CD4-positive, alpha-beta T cell treated with Interleukin-15 for 1 hour (primary cell): ENCODE measurements around the gene QSOX1.
A peak's percentile ranks its signal among the peaks of the same experiment; 100 is the strongest.
"Not testable (repeated sequence)": the region's sequence is repeated elsewhere in the genome, so short reads cannot be mapped to it uniquely, and the experiment has no call there.

Experiments used
- DNase-seq: peaks from one replicate; pipeline ENCODE4 v3.0.0-alpha.2; 2020

The QSOX1 gene, protein sequence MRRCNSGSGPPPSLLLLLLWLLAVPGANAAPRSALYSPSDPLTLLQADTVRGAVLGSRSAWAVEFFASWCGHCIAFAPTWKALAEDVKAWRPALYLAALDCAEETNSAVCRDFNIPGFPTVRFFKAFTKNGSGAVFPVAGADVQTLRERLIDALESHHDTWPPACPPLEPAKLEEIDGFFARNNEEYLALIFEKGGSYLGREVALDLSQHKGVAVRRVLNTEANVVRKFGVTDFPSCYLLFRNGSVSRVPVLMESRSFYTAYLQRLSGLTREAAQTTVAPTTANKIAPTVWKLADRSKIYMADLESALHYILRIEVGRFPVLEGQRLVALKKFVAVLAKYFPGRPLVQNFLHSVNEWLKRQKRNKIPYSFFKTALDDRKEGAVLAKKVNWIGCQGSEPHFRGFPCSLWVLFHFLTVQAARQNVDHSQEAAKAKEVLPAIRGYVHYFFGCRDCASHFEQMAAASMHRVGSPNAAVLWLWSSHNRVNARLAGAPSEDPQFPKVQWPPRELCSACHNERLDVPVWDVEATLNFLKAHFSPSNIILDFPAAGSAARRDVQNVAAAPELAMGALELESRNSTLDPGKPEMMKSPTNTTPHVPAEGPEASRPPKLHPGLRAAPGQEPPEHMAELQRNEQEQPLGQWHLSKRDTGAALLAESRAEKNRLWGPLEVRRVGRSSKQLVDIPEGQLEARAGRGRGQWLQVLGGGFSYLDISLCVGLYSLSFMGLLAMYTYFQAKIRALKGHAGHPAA

DNA sequence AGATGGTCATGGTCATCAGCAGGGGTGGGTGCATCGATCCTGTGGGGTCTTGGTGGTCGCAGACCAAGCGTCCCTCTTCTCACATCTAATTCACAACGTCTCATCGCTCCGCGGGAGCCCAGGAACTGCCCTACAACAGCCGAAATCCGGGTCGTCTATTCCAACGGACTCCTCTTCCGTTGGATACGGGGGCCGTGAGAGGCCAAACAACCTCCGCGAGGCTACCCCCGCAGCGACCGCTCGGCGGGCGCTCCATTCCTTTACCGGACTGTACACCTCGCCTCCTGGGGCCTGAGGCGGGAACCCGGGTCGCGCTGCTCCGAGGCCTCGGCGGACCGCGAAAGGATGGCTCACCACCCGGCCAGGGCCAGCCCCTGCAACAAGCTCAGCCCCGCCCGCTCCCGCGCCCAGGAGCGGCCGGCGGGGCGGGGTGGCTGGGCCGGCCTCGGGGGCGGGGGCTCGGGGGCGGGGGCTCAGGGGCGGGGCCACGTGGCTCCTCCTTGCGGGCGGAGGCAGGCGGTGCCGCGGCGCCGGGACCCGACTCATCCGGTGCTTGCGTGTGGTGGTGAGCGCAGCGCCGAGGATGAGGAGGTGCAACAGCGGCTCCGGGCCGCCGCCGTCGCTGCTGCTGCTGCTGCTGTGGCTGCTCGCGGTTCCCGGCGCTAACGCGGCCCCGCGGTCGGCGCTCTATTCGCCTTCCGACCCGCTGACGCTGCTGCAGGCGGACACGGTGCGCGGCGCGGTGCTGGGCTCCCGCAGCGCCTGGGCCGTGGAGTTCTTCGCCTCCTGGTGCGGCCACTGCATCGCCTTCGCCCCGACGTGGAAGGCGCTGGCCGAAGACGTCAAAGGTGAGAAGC lies at the start of gene QSOX1:
QSOX1 (plus strand) TSS at position 545 of the 857 bp plus-strand sequence; CDS start at position 584, 39 bp downstream.
- peak; percentile 91 for DNase-seq

DNA sequence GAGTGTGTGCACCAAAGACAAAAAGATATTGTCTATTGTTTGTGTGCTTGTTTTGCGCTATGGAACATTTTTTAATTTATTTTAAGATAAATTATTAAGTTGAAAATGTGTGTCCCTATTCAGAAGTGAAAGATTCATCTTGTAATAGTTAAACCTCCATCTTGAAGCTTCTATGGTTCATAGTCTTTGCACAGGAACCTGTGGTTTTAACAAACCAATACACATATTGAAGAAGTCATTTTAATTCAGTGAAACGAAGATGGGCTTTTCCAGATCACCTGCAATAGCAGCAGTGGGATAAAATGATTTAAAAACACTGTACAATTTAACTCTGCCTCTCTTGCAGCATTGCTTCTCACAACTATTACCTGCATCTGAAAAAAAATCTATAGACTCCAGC lies 42.6 kb upstream of the QSOX1 start:
- no peak for DNase-seq

DNA sequence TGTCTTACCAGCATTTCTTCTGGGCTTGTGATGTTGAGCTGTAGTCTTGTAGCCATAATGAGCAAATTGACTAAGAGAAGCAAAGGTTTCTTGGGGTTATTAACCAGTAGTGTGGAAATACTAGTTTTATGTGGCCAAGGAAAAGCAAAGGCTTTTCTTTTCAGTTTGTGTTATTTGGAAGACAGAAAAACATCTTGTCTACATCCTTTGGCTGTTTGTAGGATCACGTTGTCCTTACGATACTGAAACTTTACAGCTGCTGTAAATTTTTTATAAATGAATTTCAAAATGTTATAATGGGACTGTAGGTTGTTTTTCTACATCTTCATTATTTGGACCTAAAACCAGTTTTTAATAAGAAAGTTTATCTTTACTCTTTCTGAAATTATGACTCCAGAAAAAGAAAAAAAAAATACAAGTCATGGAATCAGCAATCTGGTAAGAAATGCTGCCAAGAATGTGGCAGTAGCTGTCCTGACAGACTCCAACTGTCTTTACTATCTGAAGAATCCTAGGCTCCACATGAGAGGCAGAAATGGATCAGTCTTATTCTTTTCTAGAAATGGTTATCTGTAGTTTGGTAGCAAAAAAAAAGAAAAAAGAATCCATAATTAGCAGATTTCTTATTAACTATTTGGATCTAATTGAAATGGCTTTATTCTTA lies 41.6 kb upstream of the QSOX1 start:
- no peak for DNase-seq

DNA sequence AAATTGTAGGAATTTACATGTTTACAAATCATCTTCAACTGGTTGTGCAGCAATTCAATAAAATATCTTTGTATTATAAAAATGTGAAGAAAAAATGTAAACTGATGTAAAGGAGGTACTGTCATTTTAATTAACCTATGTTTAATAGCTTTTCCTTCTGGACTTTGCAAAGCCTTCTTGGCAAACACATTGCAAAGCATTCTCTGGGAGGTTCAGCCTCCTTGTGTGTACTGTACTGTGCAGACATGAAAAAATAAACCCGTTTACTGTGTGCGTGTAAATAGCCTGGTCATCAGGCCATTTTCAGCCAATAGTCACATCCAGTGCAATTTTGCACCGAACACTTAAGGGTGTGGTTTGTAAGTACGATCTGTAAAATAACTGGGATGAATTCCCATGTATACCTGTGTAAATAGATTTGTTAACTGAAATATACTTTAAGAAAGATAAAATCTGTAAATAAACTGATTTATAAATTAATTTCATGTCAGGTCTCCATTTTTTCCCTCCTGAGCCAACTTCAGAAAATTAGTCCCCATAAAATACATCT lies 40.2 kb upstream of the QSOX1 start:
- DNase-seq, result no peak

DNA sequence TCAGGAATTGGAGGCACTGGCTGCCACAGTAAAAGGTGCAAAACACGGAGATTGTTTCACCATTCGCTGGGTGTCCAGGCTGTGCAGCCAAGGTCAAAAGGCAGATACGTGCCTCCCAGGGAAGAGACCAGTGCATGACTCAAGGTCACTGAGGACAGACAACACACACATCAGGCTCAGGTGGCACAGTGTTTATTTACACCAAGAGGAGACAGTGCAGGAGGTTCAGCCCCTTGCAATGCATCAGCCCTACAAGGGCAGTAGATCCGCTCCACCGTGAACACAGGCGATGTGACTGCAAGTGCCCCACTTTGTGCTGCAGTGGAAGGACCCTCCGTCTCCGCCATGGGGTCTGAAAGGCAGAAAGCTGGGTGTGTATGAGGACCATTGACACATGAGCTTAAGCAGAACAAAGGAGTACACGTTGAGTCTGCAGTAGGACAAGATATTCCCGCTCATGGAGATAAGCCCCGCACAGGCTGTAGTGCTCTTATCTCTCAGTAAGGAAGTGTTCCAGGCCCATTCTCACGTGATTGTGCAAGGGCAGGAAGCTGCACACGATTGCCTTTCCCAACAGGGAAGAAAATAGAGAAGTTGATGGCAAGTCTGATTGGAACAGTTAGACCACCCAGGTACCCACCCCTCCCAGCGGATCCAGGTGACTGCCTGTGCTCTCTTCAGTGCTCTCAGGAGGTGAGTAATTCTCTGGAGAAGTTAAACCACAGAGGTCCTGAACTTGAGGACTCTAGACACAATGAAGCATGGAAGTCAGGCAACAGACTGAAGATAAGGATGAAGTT lies 37.5 kb upstream of the QSOX1 start:
- no peak for DNase-seq

DNA sequence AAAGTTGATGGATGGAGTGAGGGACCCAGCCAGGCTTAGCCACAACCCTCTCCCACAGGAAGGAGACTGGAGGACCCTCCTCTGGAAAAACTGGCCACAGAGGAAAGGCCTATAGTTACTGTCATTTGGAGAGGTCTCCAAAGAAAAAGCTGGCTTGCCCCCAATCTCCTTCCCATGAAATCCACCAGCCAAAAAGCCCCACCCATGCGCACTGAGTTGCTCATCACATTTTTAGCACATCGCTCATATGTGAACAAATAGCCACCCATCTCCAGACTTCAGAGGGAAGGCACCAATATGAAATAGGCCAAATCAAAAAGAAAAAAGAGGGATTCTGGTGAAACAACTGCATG lies 36.9 kb upstream of the QSOX1 start:
- DNase-seq, result no peak

DNA sequence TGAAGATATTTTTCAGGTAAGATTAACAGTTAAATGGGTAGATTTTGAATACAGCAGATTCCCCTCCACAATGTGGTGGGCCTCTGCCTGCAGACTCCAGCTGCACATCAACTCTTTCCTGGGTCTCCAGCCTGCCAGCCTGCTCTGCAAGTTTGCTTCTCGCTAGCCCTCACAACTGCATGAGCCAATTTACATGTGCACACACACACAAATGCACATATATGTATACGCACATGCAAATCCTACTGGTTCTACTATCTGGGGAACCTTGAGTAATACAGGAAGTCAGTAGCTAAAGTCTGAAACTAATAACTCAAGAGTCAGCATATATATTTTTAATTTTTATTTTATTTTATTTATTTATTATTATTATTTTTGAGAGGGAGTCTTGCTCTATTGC lies 34.8 kb upstream of the QSOX1 start:
- DNase-seq, result no peak

DNA sequence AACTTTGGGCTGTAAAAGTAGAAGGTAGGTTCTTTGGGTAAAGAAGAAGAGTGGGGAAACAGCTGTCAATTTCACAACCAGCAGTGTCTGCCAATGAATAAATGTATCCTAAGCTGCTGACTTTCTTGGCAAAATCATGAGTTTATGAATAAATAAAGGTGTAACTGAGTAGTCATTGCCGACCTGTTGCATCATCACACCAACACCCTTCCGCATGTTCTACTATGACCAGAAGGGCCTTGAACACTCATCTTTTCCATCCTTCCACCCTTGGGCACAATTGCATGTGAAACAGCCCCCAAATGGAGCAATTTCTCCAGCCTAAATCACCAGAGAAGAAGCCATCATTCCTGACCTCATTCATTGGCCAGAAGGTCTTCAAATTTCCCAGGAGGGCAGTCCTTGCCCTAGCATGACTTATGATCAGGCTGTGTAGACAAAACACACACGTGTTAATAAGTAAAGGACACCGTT lies 31.2 kb upstream of the QSOX1 start:
- no peak for DNase-seq

DNA sequence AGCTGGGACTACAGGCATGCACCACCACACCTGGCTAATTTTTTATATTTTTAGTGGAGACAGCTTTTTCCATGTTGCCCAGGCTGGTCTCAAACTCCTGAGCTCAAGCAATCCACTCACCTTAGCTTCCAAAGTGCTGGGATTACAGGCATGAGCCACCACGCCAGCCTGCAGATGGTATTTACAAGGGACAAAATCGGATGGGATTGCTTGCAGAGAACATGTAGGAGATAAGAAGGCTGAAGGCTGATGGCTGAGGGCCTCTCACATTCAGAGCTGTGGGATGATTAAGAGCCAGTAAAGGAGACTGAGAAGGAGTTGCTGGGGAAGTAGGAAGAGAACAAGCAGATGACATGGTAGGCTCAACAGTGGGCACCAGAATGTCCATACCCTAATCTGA lies 24.0 kb upstream of the QSOX1 start:
- no peak for DNase-seq

DNA sequence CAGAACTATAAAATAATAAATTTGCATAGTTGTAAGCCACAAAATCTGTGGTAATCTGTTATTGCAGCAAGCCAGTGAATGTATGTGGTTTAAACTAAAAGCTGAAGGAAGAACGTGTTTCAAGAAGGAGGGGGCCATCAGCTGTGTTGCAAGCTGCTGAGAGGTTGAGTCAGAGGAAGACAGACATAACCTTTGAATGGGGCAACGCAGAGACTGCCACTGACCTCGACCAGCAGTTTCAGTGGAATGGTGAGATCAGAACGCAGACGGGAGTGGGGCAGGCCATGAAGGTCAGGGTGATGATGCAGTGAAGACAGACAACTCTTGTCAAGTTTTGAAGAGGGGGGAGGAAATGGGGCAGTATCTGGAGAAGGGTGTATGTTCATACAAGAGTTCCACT lies 23.2 kb upstream of the QSOX1 start:
- peak; percentile 81 for DNase-seq

DNA sequence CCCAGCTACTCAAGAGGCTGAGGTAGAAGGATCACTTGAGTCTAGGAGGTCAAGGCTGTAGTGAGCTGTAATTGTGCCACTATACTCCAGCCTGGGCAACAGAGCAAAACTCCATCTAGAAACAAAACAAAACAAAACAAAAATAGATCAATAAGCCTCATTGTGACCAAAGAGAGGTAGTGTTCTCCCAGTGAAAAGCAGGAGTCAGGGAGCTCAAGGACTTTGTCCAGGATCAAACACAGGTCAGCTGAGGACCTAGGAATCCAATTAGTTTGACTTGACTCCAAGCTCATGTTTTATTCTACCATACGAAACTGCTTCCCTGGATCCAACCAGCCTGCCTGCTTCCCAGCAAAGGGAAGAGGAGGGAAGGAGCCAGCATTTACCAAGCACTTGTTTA lies 21.5 kb upstream of the QSOX1 start:
- no peak for DNase-seq

DNA sequence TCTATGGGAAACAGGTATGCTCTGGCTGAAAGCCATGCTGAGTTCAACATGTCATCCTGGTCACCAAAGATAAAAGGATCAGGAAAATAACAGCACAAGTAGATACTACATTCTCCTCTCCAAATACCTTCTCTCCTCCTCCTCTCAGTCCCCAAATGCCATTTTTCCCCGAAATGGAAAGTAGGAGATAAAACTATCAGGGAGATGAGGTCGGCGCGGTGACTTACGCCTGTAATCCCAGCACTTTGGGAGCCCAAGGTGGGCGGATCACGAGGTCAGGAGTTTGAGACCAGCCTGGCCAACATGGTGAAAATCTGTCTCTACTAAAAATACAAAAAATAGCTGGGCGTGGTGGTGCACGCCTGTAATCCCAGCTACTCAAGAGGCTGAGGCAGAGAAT lies 21.0 kb upstream of the QSOX1 start:
- not testable (repeated sequence) for DNase-seq

DNA sequence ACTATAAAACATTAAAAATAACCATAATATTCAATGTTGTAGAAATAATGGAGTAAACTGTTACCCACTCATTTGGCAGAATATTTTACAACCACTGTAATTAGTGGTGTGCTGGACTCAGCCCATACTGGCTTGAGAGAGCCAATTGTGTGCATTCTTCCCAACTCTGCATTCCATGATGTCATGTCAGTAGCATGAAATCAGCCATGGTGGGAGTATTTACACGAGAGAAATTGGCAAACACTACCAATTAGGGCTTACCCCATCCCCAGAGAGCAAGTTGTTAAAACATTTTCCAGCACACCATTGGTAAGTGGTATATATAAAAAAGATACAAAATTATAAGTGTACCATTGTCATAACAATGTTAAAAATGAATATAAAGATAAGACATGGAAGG lies 19.1 kb upstream of the QSOX1 start:
- DNase-seq, result no peak

DNA sequence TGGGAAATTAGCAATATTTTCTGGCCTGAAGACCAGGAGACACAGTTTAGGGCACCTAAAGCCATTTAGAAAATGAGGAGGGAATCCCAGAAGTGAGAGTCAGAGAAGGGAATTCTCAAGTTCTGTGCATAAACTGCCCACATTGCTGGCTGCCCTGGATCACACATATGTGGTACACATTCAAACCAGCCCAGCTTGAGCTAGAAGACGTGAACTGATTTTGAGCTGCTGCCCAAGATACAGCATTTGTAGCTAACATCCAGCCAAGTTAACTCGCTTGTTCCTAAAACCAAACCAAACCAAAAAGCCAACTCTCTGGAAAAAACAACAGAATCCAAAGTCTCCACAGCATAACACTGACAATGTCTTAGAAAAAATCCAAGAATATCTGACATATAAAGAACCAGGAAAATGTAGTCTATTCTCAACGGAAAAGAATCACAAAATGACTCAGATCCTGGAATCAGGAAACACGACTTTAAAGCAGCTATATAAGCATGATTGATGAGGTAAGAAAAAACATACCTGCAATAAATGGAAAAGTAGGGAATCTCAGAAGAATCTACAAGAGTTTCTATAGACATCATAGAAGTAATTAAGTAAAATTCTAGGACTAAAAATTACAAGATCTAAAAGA lies 18.2 kb upstream of the QSOX1 start:
- DNase-seq, result no peak

DNA sequence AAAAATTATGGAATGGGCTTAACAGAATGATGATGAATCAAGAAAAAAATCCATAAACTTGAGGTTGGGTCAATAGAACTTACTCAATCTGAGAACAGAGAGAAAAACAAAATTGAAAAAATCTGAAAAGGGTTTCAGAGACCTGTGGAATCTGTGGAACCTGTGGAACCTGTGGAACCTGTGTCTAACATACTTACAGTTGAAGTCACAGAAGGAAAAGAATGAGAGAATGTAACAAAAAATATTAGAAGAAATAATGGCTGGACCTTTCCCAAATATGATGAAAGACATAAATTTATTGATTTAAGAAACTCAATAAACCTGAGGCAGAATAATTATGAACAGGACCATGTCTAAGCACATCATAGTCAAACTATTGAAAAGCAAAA lies 17.7 kb upstream of the QSOX1 start:
- DNase-seq, result no peak

DNA sequence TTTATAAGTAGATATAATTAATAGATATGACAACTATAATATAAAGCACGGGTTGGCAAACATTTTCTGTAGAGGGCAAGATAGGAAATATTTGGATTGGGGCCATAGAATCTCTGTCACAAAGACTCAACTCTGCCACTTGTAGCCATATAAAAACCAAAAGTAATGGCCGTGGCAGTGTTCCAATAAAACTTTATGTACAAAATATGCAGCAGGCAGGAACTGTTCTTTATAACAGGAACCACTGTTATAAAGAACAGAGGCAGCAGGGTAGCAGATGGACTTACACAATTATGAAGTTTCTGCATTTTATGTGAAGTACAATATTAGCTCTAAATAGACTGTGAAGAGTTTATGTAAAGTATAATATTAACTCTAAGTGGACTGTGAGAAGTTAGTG lies 16.9 kb upstream of the QSOX1 start:
- no peak for DNase-seq

DNA sequence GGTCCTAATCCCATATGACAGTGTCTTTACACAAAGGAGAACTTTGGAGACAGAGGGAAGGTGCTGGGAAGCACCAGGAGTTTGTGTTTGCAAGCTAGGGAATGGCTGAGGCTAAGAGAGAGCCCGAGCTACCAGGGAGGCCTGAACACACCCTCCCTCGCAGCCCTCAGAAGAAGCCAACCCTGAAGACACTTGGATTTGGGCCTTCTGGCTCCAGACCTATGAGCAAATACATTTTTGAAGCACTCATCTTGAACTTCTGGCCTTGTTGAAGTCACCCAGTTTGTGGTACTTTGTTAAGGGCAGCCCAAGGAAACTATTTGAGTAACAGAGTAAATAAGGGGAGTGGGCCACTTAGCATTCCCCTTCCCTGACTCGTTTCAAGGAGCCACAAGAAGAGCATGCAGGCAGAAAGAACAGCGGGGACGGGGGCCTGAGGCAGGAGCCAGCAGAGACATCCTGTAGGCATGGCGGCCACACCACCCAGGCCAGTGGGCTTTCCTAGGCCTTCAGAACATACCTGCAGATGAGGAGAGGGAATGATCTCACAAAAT lies 13.2 kb upstream of the QSOX1 start:
- DNase-seq, result no peak

DNA sequence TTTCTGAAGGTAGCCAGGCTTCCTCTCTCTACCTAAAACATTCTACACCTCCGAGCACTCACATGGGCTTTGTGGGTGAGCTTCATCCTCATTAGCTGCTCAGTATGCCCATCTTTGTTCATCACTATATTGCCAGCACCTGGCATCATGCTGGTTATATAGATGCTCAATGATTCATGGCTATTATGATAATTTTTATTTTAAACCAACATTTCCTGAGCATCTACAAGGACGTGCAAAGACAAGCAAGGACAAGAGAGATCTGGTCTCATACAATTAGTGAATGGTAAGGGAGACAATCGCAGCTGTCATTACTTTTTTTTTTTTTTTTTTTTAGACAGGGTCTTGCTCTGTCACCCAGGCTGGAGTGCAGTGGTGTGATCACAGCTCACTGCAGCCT lies 11.3 kb upstream of the QSOX1 start:
- no peak for DNase-seq

DNA sequence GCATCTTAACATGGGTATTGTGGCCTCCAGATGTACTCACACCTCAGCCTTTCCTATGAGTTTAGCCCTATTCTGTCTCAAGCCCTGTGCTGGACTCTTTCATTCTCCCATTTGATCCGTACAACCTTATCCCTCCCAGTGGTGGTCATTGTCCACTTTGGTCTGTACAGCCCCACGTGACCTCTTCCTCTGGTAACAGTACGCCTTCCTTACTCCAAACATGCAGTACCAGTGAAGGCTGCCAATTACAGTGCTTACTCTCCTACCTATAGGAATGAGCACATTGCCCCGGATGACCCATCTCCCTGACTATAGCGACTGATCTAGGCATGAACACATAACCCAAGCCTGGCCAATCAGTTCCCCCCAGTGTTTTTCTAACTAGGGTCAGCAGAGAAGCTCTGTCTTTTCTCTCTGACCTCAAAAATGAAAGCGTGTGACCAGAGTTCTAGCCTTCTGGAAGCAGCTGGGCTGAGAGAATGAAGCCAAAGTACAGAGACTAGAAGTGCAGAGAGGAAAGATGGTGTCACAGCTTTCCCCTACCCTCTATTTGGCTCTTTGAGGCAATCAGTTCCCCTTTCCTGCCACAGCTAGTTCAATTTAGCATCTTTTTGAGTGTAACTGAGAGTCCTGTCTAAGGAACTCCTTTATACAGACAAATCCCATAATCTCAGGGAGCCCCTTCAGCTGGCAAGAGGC lies 9.9 kb upstream of the QSOX1 start:
- DNase-seq, result no peak

DNA sequence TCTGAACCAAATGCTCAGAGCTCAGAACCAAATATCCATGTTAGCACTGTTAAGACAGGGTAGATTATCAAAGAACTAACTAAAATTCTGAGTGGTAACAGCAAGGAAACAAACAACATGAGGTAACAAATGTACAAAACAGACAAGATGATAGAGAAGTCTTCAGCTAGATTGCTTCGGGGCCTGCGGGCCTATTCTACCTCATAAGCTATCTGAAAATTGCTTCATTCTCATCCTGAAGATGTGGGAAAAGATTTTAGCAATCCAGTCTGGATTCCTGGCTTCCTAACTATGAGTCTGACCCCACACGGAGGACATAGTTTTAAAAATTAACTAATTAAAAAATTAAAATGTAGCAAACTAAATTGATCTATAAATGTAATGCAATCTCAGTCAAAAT lies 9.2 kb upstream of the QSOX1 start:
- no peak for DNase-seq
